ENCODE data around the gene HSD17B1. TPM values are rescaled to one million over a fixed set of nuclear protein-coding genes. Genes with fewer than 3 reads are reported as not detected.

The HSD17B1 gene
- total and polyA plus RNA-seq, 2 donors (not counting 1 experiment from before 2014, with no cell fraction given), result 0.40 to 2.6 TPM

DNA sequence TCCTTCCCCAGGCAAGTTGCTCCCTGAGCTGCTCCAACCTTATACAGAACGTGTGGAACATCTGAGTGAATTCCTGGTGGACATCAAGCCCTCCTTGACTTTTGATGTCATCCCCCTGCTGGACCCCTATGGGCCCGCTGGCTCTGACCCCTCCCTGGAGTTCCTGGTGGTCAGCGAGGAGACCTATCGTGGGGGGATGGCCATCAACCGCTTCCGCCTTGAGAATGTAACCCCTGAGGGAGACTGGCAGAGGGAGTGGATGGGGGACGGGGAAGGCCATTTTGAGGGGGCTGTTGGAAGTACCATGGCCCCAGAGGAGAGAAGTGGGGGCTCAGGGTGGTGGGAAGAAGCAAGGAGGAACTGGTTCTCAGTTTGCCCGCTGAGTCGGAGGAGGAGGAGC is 11.2 kb downstream of the HSD17B1 start:
- no peaks in the 10 kb centered on the region for H4K20me1 ChIP-seq (ENCODE audit: control insufficient read depth, extremely low read depth, insufficient read depth, low read length)
- H3K79me2 ChIP-seq (ENCODE audit: control insufficient read depth, insufficient read depth, low read length), result peaks cover 44% of the 10 kb centered on the region
- H3K4me1 ChIP-seq (ENCODE audit: control insufficient read depth, extremely low read depth, insufficient read depth, low read length), result peaks cover 16% of the 10 kb centered on the region
- peak overlapping the region; percentile 98 for H3K4me2 ChIP-seq (ENCODE audit: extremely low read depth, insufficient read depth, low read length)
- no peaks in the 10 kb centered on the region for H3K27me3 ChIP-seq (ENCODE audit: control insufficient read depth, insufficient read depth, low read length)
- no peak overlapping the region for H2AFZ ChIP-seq (ENCODE audit: low read length)
- no peak overlapping the region for H3K27ac ChIP-seq (ENCODE audit: insufficient read depth, low read length)
- peak overlapping the region in 2 of 4 experiments; percentile 78 to 85 for H3K4me3 ChIP-seq (replicated peaks in 1 of 4; ENCODE audit: control extremely low read depth in 1 of 4, insufficient read depth in 1 of 4, low read depth in 3 of 4, low read length in 4 of 4)
- no peak for TF ChIP-seq EZH2 (IDR thresholded peaks at IDR 0.05; ENCODE audit: low read length, missing control alignments)
- TF ChIP-seq, protein P1, sequence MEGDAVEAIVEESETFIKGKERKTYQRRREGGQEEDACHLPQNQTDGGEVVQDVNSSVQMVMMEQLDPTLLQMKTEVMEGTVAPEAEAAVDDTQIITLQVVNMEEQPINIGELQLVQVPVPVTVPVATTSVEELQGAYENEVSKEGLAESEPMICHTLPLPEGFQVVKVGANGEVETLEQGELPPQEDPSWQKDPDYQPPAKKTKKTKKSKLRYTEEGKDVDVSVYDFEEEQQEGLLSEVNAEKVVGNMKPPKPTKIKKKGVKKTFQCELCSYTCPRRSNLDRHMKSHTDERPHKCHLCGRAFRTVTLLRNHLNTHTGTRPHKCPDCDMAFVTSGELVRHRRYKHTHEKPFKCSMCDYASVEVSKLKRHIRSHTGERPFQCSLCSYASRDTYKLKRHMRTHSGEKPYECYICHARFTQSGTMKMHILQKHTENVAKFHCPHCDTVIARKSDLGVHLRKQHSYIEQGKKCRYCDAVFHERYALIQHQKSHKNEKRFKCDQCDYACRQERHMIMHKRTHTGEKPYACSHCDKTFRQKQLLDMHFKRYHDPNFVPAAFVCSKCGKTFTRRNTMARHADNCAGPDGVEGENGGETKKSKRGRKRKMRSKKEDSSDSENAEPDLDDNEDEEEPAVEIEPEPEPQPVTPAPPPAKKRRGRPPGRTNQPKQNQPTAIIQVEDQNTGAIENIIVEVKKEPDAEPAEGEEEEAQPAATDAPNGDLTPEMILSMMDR (conservative IDR thresholded peaks at IDR 0.05 in 1 of 2, IDR thresholded peaks at IDR 0.05 in 1 of 2; ENCODE audit: low read depth in 1 of 2, low read length in 2 of 2), result no peak
- peaks cover 21% of the 10 kb centered on the region for H3K36me3 ChIP-seq (ENCODE audit: control insufficient read depth, insufficient read depth, low read length)
- no peak for DNase-seq (ENCODE audit: low read depth in 2 of 2)
- H3K9ac ChIP-seq (ENCODE audit: insufficient read depth, low read length), result no peak overlapping the region
- H3K9me3 ChIP-seq (ENCODE audit: control insufficient read depth, insufficient read depth, low read depth, low read length), result no peaks in the 10 kb centered on the region

DNA sequence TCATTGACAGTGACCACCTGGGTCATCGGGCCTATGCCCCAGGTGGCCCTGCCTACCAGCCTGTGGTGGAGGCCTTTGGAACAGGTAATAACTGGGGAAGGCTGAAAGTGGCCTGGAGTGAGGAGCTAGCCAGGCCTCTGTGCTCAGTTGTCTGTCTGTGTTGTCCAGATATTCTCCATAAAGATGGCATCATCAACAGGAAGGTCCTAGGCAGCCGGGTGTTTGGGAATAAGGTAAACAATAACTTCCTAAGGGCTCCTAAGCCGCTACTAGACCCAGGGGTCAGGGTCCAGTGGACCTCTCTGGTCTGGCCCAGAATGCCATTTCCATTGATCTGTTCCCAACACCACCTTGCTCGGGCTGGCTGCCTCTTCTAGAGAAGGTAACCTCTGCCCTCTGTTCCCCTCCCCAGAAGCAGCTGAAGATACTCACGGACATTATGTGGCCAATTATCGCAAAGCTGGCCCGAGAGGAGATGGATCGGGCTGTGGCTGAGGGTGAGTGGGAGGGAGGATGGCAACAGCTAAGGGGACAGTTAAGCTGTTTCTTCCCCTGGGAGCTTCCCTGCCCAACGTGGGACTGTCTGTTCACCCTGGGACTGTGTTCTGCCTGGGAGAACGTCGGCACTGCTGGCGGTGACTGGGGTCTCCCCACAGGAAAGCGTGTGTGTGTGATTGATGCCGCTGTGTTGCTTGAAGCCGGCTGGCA is 12.2 kb downstream of the HSD17B1 start:
- DNase-seq (ENCODE audit: low read depth in 2 of 2), result no peak
- peaks cover 28% of the 10 kb centered on the region for H3K36me3 ChIP-seq (ENCODE audit: control insufficient read depth, insufficient read depth, low read length)
- H3K79me2 ChIP-seq (ENCODE audit: control insufficient read depth, insufficient read depth, low read length), result peaks cover 51% of the 10 kb centered on the region

DNA sequence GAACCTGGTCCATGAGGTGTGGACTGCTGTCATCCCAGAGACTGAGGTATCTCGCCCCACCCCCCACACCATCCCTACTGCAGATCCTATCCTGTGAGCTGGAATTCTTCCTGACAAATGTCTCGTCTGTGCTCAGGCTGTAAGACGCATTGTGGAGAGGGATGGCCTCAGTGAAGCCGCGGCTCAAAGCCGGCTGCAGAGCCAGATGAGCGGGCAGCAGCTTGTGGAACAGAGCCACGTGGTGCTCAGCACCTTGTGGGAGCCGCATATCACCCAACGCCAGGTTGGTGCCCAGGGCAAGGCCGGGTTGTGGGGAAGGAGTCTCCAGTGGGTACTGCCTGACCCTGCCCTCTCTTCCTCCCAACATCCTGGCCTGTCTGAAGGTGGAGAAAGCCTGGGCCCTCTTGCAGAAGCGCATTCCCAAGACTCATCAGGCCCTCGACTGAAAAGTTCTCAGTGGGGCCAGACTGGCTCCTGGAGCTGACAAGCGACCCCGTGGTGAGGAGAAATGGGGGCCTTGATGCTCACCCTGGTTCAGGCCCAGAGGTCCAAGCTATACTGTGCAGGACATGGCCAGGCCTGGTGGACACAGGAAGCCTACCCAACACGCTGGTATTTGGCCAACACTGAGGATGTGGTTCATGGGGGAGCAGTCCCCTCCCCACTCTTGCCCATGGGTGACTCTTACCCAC is 12.9 kb downstream of the HSD17B1 start:
- DNase-seq (ENCODE audit: low read depth in 2 of 2), result no peak
- H3K36me3 ChIP-seq (ENCODE audit: control insufficient read depth, insufficient read depth, low read length), result peaks cover 31% of the 10 kb centered on the region
- no peak overlapping the region for H3K4me2 ChIP-seq (ENCODE audit: extremely low read depth, insufficient read depth, low read length)

More for the DNA sequence above, 12.2 kb downstream of the HSD17B1 start:
- H3K4me2 ChIP-seq (ENCODE audit: extremely low read depth, insufficient read depth, low read length), result no peak overlapping the region
- no peak overlapping the region for H3K9ac ChIP-seq (ENCODE audit: insufficient read depth, low read length)
- TF ChIP-seq, protein P1 (conservative IDR thresholded peaks at IDR 0.05 in 1 of 2, IDR thresholded peaks at IDR 0.05 in 1 of 2; ENCODE audit: low read depth in 1 of 2, low read length in 2 of 2), result no peak
- TF ChIP-seq EZH2 (IDR thresholded peaks at IDR 0.05; ENCODE audit: low read length, missing control alignments), result no peak
- no peak overlapping the region for H2AFZ ChIP-seq (ENCODE audit: low read length)
- H3K27me3 ChIP-seq (ENCODE audit: control insufficient read depth, insufficient read depth, low read length), result no peaks in the 10 kb centered on the region
- H3K27ac ChIP-seq (ENCODE audit: insufficient read depth, low read length), result no peak overlapping the region
- no peaks in the 10 kb centered on the region for H4K20me1 ChIP-seq (ENCODE audit: control insufficient read depth, extremely low read depth, insufficient read depth, low read length)
- H3K4me3 ChIP-seq (replicated peaks in 1 of 4; ENCODE audit: control extremely low read depth in 1 of 4, insufficient read depth in 1 of 4, low read depth in 3 of 4, low read length in 4 of 4), result no peak overlapping the region
- H3K4me1 ChIP-seq (ENCODE audit: control insufficient read depth, extremely low read depth, insufficient read depth, low read length), result peaks cover 16% of the 10 kb centered on the region
- H3K9me3 ChIP-seq (ENCODE audit: control insufficient read depth, insufficient read depth, low read depth, low read length), result no peaks in the 10 kb centered on the region

More for the DNA sequence above, 12.9 kb downstream of the HSD17B1 start:
- peaks cover 16% of the 10 kb centered on the region for H3K4me1 ChIP-seq (ENCODE audit: control insufficient read depth, extremely low read depth, insufficient read depth, low read length)
- H3K27me3 ChIP-seq (ENCODE audit: control insufficient read depth, insufficient read depth, low read length), result no peaks in the 10 kb centered on the region
- H3K9me3 ChIP-seq (ENCODE audit: control insufficient read depth, insufficient read depth, low read depth, low read length), result no peaks in the 10 kb centered on the region
- TF ChIP-seq, protein P1 (conservative IDR thresholded peaks at IDR 0.05 in 1 of 2, IDR thresholded peaks at IDR 0.05 in 1 of 2; ENCODE audit: low read depth in 1 of 2, low read length in 2 of 2), result no peak
- no peak for TF ChIP-seq EZH2 (IDR thresholded peaks at IDR 0.05; ENCODE audit: low read length, missing control alignments)
- H3K27ac ChIP-seq (ENCODE audit: insufficient read depth, low read length), result no peak overlapping the region
- no peak overlapping the region for H3K9ac ChIP-seq (ENCODE audit: insufficient read depth, low read length)
- H4K20me1 ChIP-seq (ENCODE audit: control insufficient read depth, extremely low read depth, insufficient read depth, low read length), result no peaks in the 10 kb centered on the region
- H3K79me2 ChIP-seq (ENCODE audit: control insufficient read depth, insufficient read depth, low read length), result peaks cover 51% of the 10 kb centered on the region
- H2AFZ ChIP-seq (ENCODE audit: low read length), result no peak overlapping the region
- H3K4me3 ChIP-seq (replicated peaks in 1 of 4; ENCODE audit: control extremely low read depth in 1 of 4, insufficient read depth in 1 of 4, low read depth in 3 of 4, low read length in 4 of 4), result no peak overlapping the region

All from fibroblast of lung (primary cell).